A549 treated with DMSO at 1 μM for 4 hours (cell line): Measurements from ENCODE around the gene CGNL1. TPM values are rescaled to one million over a fixed set of nuclear protein-coding genes. Genes with fewer than 3 reads are reported as not detected.

Source experiments
- total RNA-seq: library from RNA; stranded (reverse); fragments of 200-300 nt; extraction: Qiagen RNA extraction; gene quantifications from 5 replicates; pipeline ENCODE4 v1.2.3, GENCODE V29; 2022; ENCODE audit warnings: low read depth

The CGNL1 gene, protein sequence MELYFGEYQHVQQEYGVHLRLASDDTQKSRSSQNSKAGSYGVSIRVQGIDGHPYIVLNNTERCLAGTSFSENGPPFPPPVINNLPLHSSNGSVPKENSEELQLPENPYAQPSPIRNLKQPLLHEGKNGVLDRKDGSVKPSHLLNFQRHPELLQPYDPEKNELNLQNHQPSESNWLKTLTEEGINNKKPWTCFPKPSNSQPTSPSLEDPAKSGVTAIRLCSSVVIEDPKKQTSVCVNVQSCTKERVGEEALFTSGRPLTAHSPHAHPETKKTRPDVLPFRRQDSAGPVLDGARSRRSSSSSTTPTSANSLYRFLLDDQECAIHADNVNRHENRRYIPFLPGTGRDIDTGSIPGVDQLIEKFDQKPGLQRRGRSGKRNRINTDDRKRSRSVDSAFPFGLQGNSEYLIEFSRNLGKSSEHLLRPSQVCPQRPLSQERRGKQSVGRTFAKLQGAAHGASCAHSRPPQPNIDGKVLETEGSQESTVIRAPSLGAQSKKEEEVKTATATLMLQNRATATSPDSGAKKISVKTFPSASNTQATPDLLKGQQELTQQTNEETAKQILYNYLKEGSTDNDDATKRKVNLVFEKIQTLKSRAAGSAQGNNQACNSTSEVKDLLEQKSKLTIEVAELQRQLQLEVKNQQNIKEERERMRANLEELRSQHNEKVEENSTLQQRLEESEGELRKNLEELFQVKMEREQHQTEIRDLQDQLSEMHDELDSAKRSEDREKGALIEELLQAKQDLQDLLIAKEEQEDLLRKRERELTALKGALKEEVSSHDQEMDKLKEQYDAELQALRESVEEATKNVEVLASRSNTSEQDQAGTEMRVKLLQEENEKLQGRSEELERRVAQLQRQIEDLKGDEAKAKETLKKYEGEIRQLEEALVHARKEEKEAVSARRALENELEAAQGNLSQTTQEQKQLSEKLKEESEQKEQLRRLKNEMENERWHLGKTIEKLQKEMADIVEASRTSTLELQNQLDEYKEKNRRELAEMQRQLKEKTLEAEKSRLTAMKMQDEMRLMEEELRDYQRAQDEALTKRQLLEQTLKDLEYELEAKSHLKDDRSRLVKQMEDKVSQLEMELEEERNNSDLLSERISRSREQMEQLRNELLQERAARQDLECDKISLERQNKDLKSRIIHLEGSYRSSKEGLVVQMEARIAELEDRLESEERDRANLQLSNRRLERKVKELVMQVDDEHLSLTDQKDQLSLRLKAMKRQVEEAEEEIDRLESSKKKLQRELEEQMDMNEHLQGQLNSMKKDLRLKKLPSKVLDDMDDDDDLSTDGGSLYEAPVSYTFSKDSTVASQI
- 1.6 to 2.4 TPM (median 2.0 TPM) in 5 replicates for total RNA-seq

GRCh38 chr15:57375827-57376695 is at the start of gene CGNL1:
TSS of gene CGNL1 (plus strand) at chr15:57376505. CDS start at chr15:57438000, 61,495 bp downstream.

GRCh38 chr15:57591822-57592367 is 215.6 kb downstream of the CGNL1 start, which contains the start of gene MYZAP:
TSS of gene MYZAP (plus strand) at chr15:57591904. CDS start at chr15:57592035, 131 bp downstream.

Other genes with a start within 250 kb of the CGNL1 start
- gene MYZAP, start 215.4 kb downstream of the CGNL1 start, total RNA-seq, result 0.51 to 0.88 TPM (median 0.63 TPM) in 5 replicates